Vagina (tissue), 2 donors: Measurements from ENCODE around the gene TBX3.

Source experiments
- POLR2A ChIP-seq, 2 donors: fragments of 450-650 bp; IDR thresholded peaks; one replicate each; pipeline ENCODE4 v1.6.1; 2017; ENCODE audit warnings: antibody characterized with exemption in 2 of 2, mild to moderate bottlenecking in 2 of 2, moderate library complexity in 2 of 2
- POLR2AphosphoS5 ChIP-seq, 2 donors: sonication (generic); formaldehyde crosslinking; IDR thresholded peaks; one replicate each; pipeline ENCODE4 v1.9.0; 2017; ENCODE audit warnings: antibody characterized with exemption in 2 of 2, mild to moderate bottlenecking in 2 of 2, low read depth in 1 of 2; ENCODE audit not compliant: insufficient read depth in 1 of 2
- TF ChIP-seq, protein P1 (sequence below), 3 experiments: fragments of 450-650 bp in 2 of 3; fragments of 200-600 bp in 1 of 3; sonication (generic) in 1 of 3; IDR thresholded peaks; one replicate each; pipeline ENCODE4 v1.5.1; 2017 to 2019; ENCODE audit warnings: antibody characterized with exemption in 3 of 3, mild to moderate bottlenecking in 2 of 3, moderate library complexity in 2 of 3

DNA sequence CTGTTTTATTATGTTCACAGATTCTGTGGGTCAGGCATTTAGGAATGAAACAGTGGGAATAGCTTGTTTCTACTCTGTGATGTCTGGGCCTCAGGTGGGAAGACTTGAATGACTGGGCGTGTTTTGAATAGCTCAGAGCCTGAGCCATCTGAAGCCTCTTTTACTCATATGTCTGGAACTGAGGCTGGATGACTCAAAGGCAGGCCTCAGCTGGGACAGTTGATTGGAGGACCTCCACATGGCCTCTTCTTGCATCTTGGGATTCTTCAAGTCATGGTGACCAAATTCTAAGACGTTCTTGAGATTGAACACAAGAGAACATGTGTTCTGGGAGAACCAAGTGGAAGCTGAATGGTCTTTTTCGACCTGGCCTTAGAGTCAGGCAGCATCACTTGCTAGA, 45.8 kb upstream of the TBX3 start:
- TF ChIP-seq, protein P1, sequence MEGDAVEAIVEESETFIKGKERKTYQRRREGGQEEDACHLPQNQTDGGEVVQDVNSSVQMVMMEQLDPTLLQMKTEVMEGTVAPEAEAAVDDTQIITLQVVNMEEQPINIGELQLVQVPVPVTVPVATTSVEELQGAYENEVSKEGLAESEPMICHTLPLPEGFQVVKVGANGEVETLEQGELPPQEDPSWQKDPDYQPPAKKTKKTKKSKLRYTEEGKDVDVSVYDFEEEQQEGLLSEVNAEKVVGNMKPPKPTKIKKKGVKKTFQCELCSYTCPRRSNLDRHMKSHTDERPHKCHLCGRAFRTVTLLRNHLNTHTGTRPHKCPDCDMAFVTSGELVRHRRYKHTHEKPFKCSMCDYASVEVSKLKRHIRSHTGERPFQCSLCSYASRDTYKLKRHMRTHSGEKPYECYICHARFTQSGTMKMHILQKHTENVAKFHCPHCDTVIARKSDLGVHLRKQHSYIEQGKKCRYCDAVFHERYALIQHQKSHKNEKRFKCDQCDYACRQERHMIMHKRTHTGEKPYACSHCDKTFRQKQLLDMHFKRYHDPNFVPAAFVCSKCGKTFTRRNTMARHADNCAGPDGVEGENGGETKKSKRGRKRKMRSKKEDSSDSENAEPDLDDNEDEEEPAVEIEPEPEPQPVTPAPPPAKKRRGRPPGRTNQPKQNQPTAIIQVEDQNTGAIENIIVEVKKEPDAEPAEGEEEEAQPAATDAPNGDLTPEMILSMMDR (IDR thresholded peaks at IDR 0.05): no peak
- no peak for TF ChIP-seq POLR2A (IDR thresholded peaks at IDR 0.05)
- TF ChIP-seq POLR2AphosphoS5 (IDR thresholded peaks at IDR 0.05; ENCODE audit: insufficient read depth in 1 of 2, low read depth in 1 of 2): no peak
